HCT116 (cell line): ENCODE results near the gene DYNC2H1.

ENCODE experiments used
- EGR1 ChIP-seq: IDR thresholded peaks from 2 replicates; pipeline ENCODE4 v1.6.1; 2012; ENCODE audit warnings: low read depth
- POLR2A ChIP-seq: IDR thresholded peaks from 2 replicates; pipeline ENCODE4 v1.7.0; 2011; ENCODE audit warnings: borderline replicate concordance; ENCODE audit not compliant: insufficient read depth, insufficient read length; ENCODE audit errors: extremely low read depth
- TF ChIP-seq, protein P1 (sequence below), 3 experiments: fragments of 200-600 bp in 1 of 3; sonication (generic) in 1 of 3; IDR thresholded peaks in 2 of 3; conservative IDR thresholded peaks in 1 of 3; 2 replicates each; pipeline ENCODE4 v1.5.1; 2012 to 2017; ENCODE audit warnings: low read depth in 2 of 3, low read length in 2 of 3, antibody characterized with exemption in 1 of 3, borderline replicate concordance in 1 of 3, control low read depth in 1 of 3, mild to moderate bottlenecking in 1 of 3, mixed read lengths in 1 of 3, mixed run types in 1 of 3, moderate library complexity in 1 of 3; ENCODE audit not compliant: insufficient read depth in 1 of 3
- TF ChIP-seq, protein P2 (sequence below): IDR thresholded peaks from 2 replicates; pipeline ENCODE4 v1.6.1; 2012; ENCODE audit warnings: low read depth
- TF ChIP-seq, protein P3 (sequence below): IDR thresholded peaks from 2 replicates; pipeline ENCODE4 v1.6.1; 2012

DNA sequence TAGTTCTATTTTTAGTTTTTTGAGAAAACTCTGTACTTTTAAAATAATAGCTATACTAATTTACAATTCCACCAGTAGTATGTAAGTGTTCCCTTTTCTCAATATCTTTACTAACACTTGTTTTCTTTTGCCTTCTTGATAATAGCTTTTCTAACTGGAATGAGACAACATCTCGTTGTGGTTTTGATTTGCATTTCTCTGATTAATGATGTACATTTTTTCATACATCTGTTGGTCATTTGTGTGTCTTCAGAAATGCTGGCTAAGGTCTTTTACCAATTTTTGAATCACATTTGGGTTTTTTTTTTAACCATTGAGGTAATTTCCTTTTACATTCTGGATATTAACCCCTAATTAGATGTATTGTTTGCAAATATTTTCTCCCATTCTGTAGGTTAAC, 258.9 kb downstream of the DYNC2H1 start:
- TF ChIP-seq EGR1: no peak
- TF ChIP-seq, protein P1, sequence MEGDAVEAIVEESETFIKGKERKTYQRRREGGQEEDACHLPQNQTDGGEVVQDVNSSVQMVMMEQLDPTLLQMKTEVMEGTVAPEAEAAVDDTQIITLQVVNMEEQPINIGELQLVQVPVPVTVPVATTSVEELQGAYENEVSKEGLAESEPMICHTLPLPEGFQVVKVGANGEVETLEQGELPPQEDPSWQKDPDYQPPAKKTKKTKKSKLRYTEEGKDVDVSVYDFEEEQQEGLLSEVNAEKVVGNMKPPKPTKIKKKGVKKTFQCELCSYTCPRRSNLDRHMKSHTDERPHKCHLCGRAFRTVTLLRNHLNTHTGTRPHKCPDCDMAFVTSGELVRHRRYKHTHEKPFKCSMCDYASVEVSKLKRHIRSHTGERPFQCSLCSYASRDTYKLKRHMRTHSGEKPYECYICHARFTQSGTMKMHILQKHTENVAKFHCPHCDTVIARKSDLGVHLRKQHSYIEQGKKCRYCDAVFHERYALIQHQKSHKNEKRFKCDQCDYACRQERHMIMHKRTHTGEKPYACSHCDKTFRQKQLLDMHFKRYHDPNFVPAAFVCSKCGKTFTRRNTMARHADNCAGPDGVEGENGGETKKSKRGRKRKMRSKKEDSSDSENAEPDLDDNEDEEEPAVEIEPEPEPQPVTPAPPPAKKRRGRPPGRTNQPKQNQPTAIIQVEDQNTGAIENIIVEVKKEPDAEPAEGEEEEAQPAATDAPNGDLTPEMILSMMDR (IDR thresholded peaks at IDR 0.05 in 2 of 3, conservative IDR thresholded peaks at IDR 0.05 in 1 of 3; ENCODE audit: borderline replicate concordance in 1 of 3, insufficient read depth in 1 of 3, low read depth in 2 of 3, low read length in 2 of 3): no peak
- TF ChIP-seq POLR2A: no peak
- TF ChIP-seq, protein P2, sequence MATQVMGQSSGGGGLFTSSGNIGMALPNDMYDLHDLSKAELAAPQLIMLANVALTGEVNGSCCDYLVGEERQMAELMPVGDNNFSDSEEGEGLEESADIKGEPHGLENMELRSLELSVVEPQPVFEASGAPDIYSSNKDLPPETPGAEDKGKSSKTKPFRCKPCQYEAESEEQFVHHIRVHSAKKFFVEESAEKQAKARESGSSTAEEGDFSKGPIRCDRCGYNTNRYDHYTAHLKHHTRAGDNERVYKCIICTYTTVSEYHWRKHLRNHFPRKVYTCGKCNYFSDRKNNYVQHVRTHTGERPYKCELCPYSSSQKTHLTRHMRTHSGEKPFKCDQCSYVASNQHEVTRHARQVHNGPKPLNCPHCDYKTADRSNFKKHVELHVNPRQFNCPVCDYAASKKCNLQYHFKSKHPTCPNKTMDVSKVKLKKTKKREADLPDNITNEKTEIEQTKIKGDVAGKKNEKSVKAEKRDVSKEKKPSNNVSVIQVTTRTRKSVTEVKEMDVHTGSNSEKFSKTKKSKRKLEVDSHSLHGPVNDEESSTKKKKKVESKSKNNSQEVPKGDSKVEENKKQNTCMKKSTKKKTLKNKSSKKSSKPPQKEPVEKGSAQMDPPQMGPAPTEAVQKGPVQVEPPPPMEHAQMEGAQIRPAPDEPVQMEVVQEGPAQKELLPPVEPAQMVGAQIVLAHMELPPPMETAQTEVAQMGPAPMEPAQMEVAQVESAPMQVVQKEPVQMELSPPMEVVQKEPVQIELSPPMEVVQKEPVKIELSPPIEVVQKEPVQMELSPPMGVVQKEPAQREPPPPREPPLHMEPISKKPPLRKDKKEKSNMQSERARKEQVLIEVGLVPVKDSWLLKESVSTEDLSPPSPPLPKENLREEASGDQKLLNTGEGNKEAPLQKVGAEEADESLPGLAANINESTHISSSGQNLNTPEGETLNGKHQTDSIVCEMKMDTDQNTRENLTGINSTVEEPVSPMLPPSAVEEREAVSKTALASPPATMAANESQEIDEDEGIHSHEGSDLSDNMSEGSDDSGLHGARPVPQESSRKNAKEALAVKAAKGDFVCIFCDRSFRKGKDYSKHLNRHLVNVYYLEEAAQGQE: no peak
- TF ChIP-seq, protein P3, sequence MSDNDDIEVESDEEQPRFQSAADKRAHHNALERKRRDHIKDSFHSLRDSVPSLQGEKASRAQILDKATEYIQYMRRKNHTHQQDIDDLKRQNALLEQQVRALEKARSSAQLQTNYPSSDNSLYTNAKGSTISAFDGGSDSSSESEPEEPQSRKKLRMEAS: no peak
